ENCODE data around the gene ATP4A.

The ATP4A gene

GRCh38 chr19:35565016-35565856 is 1.8 kb upstream of the ATP4A start:
- no peak for DNase-seq

GRCh38 chr19:35562776-35563175 is 682 bp downstream of the ATP4A start:
- DNase-seq, result no peak

GRCh38 chr19:35562336-35562735 is 1.1 kb downstream of the ATP4A start:
- no peak for DNase-seq

- no peak for DNase-seq
Observed at GRCh38 chr19:35561436-35561835, 2.0 kb downstream of the ATP4A start.

GRCh38 chr19:35560677-35561076 is 2.8 kb downstream of the ATP4A start:
- DNase-seq, result no peak

- DNase-seq, result no peak
Observed at GRCh38 chr19:35560271-35560670, 3.2 kb downstream of the ATP4A start.

GRCh38 chr19:35559781-35560180 is 3.7 kb downstream of the ATP4A start:
- no peak for DNase-seq

GRCh38 chr19:35559281-35559659 is 4.2 kb downstream of the ATP4A start:
- no peak for DNase-seq

GRCh38 chr19:35558400-35559280 is 4.8 kb downstream of the ATP4A start:
- no peak for DNase-seq

GRCh38 chr19:35557539-35558399 is 5.7 kb downstream of the ATP4A start:
- DNase-seq, result peak; percentile 74

- no peak for DNase-seq
Observed at GRCh38 chr19:35556846-35557538, 6.5 kb downstream of the ATP4A start.

- DNase-seq, result no peak
Observed at GRCh38 chr19:35556025-35556590, 7.3 kb downstream of the ATP4A start.

- no peak for DNase-seq
Observed at GRCh38 chr19:35555301-35556005, 8.0 kb downstream of the ATP4A start.

- DNase-seq, result no peak
Observed at GRCh38 chr19:35554076-35554475, 9.4 kb downstream of the ATP4A start.

GRCh38 chr19:35553385-35554000 is 10.0 kb downstream of the ATP4A start:
- no peak for DNase-seq

GRCh38 chr19:35552534-35553384 is 10.7 kb downstream of the ATP4A start:
- no peak for DNase-seq

- no peak for DNase-seq
Observed at GRCh38 chr19:35551091-35551810, 12.2 kb downstream of the ATP4A start.

GRCh38 chr19:35549879-35550523 is 13.5 kb downstream of the ATP4A start:
- DNase-seq, result no peak

Data from activated CD4-positive, alpha-beta T cell treated with anti-CD3 and anti-CD28 coated beads for 48 hours (primary cell).